C1 segment of cervical spinal cord (tissue), 14 donors: ENCODE data around the gene CNPY3.
"Not testable (repeated sequence)": the region's sequence is repeated elsewhere in the genome, so short reads cannot be mapped to it uniquely, and the experiment has no call there.

ENCODE experiments used
- DNase-seq, 14 donors: peaks; one replicate each; lab custom pipeline; 2025; lab: John Stamatoyannopoulos, UW

The CNPY3 gene

GRCh38 chr6:42928986-42929820 is at the start of gene CNPY3:
Gene CNPY3 (plus strand): TSS chr6:42929480. CDS start chr6:42929571, 91 bp downstream.
- peak; percentile 47 to 99 (median 88) for DNase-seq

DNA sequence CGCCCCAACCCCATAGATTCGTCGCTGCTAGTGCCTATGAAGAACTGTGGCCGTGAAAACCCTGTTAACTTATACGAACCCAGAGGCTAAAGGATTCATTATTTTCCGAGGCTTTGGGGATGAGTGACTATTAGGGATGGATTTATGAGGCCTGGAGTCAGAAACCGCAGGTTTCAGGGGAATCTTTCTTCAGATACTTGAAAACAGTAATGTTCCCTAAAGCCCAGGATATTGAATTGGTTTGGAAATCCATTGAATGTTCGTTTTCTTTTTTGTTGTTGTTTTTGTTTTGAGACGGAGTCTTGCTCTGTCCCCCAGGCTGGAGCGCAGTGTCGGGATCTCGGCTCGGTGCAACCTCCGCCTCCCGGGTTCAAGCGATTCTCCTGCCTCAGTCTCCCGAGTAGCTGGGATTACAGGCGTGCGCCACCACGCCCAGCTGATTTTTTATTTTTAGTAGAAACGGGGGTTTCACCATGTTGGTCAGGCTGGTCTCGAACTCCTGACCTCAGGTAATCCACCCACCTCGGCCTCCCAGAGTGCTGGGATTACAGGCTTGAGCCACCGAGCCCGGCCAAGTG is 49.0 kb upstream of the CNPY3 start:
- DNase-seq, result not testable (repeated sequence)

- not testable (repeated sequence) for DNase-seq
Observed at GRCh38 chr6:42880871-42881270, 48.4 kb upstream of the CNPY3 start.

GRCh38 chr6:42885702-42886101 is 43.6 kb upstream of the CNPY3 start:
- DNase-seq, result no peak

DNA sequence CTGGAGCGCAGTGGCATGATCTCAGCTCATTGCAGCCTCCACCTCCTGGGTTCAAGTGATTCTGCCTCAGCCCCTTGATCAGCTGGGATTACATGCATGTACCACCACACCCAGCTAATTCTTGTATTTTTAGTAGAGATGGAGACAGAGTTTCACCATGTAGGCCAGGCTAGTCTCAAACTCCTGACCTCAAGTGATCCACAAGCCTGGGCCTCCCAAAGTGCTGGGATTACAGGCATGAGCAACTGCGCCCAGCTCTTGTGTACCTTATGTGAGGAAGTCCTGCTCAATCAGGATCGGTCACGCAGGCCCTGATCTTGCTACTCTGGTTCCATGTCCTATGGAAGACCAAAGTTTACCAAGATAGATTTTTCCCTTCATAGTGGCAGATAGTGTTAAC is 41.1 kb upstream of the CNPY3 start:
- DNase-seq, result not testable (repeated sequence)

- DNase-seq, result no peak
Observed at GRCh38 chr6:42889815-42890214, 39.5 kb upstream of the CNPY3 start.

DNA sequence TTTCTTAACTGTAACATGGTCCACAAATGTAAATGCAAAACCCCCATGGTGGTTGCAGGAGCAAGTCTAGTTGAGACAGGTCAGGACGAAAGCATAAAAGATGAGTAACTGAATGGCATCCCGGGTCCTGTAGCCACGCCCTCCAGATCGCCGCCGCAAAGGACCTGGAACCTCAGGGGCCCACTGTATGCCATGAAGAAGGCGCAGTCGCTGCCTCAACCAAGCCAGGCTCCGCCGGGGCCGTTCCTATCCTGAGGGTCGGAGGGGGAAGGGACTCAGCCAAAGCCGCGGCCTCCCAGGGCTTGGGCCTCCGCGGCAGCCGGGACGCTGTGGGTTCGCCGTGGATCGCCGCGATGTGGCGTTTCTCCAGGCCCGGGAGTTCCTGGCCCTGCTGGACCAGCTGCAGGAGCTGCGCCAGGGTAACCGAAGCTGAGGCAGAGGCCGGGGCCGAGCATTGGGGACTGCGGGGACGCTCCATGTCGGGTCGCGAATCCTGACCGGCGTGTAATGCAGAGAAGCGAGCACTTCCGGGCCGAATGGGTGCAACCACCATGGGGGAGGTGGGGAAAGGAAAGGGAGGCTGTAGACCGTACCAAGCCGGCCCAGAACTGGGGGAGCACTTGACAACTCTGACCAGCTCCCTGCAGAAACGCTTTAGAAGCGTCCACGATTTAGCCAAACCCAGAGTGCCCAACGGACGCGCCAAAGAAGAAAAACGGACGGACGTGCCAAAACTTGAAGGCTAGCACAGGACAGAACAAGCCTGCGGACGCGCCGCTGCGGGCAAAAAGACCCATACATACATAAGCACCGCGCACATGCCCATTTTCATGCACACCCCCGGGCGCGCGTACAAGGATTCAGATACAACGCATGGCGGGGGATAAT is 38.7 kb upstream of the CNPY3 start:
- peak; percentile 50 to 94 (median 86) for DNase-seq

DNA sequence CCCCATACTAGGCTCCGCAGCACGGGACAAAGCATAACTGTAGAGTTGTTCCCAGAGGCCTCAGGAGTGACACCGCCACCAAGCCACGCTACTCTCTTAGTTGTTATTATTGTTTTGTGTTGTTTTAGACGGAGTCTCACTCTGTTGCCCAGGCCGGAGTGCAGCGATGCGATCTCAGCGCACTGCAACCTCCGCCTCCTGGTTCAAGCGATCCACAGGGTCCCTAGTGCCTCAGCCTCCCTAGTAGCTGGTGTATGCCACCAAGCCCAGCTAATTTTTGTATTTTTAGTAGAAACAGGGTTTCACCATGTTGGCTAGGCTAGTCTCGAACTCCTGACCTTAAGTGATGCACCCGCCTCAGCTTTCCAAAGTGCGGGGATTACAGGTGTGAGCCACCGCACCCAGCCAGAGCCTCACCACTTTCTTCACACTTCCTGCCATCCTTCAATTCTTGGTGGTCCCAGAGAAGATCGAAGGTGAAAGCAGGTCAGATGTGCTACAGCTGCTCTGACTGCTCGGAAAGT is 38.0 kb upstream of the CNPY3 start:
- peak in 1 of 14 donors; percentile 58 for DNase-seq

GRCh38 chr6:42894041-42894828 is 35.0 kb upstream of the CNPY3 start:
- DNase-seq, result not testable (repeated sequence)

DNA sequence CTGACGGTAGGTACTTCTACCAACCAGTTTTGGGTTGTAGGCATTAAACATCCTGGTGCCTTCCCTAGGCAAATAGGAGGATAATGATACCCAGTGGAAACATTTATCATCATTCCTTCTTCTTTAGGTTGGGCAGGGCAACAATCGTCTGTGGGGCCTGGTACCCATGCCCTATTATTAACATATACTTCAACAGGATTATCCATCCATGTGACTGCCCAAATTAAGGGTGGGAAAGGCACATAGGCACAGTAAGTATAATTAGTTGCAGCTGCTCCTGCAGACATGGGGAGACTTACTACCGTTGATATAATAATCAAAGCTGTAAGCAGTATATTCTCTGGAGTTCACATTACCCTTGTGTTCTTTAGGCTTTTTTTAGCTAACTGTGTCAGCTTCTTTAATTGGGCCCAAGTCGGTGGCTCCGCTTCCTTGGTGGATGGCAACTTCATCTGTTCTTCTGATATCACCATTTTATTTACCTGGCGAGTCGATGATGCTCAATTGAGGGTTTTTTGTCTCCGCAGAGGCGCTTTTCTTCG is 33.0 kb upstream of the CNPY3 start:
- no peak for DNase-seq

- peak in 10 of 14 donors; percentile 2 to 61 (median 26) for DNase-seq
Observed at GRCh38 chr6:42898891-42899361, 30.4 kb upstream of the CNPY3 start.

GRCh38 chr6:42899871-42900270 is 29.4 kb upstream of the CNPY3 start:
- no peak for DNase-seq

DNA sequence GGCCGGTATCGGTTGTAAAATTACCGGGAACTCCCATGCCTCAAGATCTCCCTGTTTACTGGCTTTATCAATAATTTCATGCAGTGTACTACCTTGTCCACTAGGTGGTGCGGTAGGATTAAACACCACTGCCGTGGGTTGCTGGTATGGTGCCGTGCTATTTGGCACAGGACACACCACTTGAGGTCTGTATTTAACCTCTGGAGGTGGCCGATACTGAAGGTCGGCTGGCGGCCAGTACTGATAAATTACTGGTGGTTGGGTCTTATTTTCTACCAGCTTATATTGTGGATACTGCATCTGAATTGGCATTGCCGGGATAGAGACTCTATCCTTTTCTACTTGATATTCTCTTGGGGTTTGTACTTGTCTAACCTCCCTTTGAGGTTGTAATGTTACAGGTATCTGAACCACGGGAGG is 27.7 kb upstream of the CNPY3 start:
- peak in 12 of 14 donors; percentile 21 to 74 (median 45) for DNase-seq

GRCh38 chr6:42902429-42903263 is 26.6 kb upstream of the CNPY3 start:
- not testable (repeated sequence) for DNase-seq

DNA sequence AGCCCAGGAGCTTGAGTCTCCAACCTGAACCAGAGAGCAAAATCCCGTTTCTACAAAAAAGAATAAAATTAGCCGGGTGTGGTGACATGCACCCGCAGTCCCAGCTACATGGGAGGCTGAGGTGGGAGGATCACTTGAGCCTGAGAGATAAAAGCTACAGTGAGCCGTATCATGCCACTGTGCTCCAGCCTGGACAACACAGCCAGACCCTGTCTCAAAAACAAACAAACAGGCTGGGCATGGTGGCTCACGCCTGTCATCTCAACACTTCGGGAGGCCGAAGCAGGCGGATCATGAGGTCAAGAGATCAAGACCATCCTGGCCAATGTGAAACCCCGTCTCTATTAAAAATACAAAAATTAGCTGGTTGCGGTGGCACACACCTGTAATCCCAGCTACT is 24.8 kb upstream of the CNPY3 start:
- DNase-seq, result no peak

DNA sequence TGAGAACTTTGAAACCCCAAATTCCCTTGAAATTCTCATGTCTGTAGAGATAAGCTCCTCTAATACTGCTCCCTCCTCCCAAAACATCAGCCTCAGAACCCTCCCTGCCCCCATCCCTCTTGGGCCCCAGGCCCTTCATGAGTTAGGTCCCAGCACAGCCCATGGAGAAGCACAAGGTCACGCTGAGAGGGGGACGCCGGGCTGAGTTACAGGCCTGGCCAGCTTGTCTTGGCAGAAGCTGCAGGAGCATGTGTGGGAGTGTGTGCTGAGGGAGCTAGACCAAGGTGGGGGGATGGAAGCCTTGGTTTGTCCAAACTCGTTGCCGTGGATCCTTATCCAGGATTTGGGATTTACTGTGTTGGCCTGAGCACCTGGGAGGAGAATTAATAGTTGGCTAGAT is 21.9 kb upstream of the CNPY3 start:
- no peak for DNase-seq

DNA sequence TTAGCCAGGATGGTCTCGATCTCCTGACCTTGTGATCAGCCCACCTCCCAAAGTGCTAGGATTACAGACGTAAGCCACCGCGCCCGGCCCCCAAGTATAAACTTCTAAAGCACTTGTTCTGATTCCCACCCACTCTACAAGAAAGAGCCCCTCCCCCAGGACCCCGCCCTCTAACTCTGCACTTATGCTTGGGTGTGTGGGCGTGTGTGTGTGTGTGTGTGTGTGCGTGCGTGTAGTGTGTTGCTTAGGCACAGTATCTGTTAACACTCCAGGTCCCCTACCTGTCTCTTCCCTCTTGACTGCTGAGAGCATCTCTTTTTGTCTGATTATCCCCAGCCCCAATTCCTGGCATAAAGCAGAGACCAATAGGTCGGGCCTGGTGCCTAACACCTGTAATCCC is 19.4 kb upstream of the CNPY3 start:
- DNase-seq, result no peak

DNA sequence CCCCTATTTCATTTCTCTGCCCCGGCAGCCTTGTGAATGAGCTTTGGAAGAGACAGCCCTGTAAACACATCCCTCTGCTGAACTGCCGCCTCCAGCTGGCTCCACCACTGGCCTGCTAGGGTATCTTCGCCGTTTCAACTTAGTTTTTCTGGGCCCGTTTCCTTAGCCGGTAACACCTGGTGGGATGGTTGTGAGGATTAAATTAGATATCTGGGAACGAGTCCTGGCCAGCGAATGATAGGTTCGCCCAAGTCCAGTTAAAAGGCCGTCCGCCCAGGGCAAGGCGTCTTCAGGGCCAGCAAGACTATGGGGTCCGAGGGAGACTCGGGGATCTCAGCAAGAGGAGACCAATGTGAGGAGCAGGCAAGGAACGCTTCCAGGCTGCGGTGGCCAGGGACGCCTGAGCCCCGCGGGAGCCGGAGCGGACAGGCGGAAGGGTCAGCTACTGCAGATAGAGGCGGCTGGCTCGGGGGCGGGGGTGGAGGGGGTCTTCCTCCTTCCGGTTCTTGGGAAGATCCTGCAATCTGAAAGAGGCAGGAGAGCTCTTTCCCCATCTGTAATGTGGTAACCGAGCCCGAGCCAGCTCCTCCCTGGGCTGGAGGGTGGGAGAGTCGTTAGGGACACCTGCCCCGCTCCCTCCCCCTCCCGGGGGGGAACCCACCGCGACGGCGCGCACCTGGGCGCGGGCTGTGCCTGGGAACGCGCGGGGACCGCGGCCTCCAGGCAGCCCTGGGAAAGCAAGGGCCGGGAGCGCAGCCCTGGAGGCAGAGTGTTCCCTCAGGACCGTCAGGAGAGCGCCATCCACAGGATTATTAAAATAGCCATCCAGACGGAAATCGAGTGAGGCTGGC is 17.9 kb upstream of the CNPY3 start:
- no peak for DNase-seq

DNA sequence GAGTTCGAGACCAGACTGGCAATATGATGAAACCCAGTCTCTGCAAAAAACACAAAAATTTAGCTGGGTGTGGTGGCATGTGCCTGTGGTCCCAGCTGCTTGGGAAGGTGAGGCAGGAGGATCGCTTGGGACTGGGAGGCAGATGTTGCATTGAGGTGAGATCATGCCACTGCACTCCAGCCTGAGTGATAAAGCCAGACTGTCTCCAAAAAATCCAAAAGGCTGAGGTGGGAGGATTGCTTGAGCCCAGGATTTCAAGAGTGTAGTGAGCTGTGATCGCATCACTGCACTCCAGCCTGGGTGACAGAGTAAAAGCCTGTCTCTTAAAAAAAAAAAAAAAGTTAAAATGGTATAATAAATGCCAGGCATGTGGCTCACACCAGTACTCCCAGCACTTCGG is 14.7 kb upstream of the CNPY3 start:
- no peak for DNase-seq
